HG03571 (cell line): Measurements from ENCODE around the gene TIMP1.

Experiments used
- ATAC-seq: cut with Tn5 transposase; IDR thresholded peaks from one replicate; pipeline ENCODE4 v1.9.1; 2021; ENCODE audit not compliant: unreplicated experiment

The TIMP1 gene

GRCh38 chrX:47581731-47582647, at the start of gene TIMP1:
TIMP1 (plus strand) TSS chrX:47582436; CDS start chrX:47583416, 980 bp downstream.
- peak; percentile 85 for ATAC-seq

DNA sequence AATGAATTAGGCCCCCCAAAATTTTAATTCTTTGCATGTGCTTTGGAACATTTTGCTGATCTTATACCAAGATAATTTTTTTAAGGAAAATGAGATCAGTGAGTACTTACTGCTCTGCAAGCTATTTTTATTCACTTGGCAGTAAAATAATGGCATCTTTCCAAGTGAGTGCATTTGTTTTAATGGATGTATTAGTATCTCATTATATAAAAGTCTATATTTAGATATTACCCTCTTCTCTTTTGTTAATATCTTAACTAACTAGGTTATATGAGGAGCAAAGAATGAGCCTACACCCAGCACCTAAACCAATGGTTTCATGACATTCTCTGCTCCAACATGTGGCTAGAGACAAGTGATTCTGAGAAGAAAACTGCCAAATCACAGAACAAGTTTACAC, 42.4 kb upstream of the TIMP1 start:
- no peak for ATAC-seq

- no peak for ATAC-seq
Observed at GRCh38 chrX:47540754-47541538, 41.3 kb upstream of the TIMP1 start.

DNA sequence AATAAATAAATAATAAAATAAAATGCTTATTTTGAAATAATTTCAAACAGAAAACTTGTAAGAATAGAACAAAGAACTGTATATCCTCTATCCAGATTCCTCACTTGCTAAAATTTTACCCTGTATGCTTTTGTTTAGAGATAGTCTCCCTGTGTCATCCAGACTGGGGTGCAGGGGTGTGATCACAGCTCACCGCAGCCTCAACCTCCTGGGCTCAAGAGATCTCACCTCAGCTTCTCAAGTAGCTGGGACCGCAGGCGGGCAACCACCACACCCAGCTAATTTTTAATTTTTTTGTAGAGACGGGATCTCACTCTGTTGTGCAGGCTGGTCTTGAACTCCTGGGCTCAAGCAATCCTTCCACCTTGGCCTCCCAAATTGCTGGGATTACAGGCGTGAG, 38.7 kb upstream of the TIMP1 start:
- ATAC-seq, result no peak

DNA sequence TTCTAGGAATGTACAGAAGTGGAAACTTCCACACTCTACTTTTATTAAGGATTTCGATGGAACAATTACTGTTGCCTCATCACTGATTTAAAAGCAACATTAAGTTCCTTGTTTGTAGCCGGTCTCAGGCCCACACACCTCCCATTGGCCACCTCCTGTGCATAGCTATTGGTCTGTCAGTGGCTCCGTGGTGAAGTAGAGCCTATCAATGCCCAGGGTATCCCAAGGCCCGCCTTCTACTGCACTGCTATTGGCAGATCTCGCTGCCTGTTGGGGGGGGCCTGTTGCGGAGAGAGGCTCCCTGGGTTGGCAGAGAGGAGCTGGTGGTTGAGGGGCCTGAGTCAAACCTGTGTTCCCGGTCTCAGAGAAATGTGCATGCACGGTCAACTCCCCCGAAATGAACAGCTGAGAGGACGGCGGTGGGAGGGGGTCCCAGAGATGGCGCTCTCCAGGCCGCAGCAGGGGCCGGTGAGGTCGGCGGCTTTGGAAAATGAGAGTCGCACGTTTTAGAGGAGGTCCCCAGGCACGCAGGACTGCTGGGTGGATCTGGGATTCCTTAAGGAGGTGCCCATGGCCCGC, 26.1 kb upstream of the TIMP1 start:
- peak; percentile 76 for ATAC-seq

GRCh38 chrX:47558436-47558835, 23.8 kb upstream of the TIMP1 start:
- ATAC-seq, result no peak

DNA sequence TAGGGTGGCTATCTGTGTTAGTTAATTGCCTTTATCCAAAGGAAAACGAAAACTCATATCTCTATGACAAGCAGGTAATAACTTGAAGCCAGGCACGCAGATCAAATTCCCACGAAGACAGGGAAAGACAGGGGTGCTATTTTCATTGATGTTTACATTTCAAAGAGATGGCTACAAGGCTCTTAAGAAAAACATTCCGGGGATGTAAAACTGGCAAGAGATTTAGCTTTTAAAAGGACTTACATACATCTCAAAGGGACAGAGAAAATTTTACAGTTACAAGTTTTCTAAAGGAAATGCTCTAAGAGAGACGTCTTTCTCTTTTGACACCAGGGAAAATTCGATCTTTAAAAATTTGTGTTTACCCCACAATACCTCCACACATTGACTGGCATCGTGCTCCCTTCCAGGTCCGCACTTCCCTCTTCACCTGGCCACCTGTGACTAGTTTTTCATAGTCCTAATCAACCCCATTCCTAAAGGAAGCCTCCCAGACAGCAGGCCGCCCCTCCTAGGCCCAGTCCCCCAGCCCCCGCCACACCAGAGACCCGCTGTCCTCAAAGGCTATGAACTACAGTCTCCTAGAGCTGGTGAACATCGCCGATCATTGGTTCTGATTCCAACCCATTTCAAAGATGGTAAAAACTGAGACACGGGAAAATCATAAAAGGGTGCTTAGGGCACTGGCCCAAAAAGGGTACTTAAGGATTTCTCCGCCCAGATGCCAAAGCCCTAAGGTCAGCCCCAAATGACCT, 21.9 kb upstream of the TIMP1 start:
- no peak for ATAC-seq

DNA sequence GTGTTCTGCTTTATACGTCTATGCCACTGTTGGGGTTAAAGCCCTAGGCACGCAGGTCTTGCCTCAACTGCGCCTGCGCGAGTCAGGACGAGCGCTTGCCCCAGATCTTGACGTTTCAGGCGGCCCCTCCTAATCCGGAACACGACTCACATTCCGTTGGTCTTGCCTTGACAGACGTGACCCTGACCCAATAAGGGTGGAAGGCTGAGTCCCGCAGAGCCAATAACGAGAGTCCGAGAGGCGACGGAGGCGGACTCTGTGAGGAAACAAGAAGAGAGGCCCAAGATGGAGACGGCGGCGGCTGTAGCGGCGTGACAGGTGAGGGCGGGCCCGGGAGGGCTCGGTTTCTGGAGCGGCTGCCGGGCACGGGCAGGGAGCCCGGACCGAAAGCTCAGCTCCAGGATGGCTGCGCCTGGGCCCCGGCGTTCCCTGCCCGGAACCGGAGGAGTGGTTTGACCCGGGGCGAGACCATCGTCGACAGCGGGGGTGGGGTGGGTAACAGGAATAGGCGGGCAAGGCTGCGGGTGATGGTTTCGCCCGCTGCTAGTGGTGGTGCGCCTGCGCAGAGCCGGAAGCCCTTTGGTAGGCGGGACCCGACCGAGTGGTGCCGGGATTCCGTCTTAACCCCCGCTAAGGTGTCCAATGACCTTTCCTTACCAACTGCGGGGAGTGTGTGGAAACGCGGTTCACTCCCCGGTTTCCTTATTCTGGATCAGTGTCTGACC, 21.1 kb upstream of the TIMP1 start, which contains the start of gene ARAF:
Gene ARAF (plus strand): TSS at position 272 of the 725 bp plus-strand sequence. CDS start 1,763 bp downstream, outside the sequence.
- peak; percentile 85 for ATAC-seq

DNA sequence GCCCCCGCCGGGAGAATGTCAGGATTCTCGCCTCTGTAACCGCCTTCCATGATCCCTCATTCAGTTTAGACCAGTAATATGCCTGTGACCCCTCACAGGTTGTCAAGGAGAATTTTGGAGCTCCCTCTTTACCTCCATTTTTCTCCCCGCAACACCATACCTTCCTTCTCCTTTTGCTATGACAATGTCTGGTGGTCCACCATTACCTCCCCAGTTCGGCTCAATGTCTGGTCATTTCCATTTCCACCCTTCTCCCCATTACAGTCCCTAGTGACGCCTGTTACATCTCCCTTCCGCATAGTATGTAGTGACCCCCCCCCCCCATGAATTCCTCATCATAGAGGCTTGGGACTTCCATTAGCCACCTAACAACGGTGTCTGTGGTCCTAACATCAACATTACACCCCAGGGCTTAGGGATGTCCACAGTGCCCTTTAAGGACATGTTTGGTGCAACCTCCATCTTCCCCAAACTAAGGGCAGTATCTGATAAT, 20.5 kb upstream of the TIMP1 start:
- no peak for ATAC-seq

- ATAC-seq, result no peak
Observed at GRCh38 chrX:47562615-47563243, 19.5 kb upstream of the TIMP1 start.

GRCh38 chrX:47563801-47564315, 18.4 kb upstream of the TIMP1 start:
- no peak for ATAC-seq

DNA sequence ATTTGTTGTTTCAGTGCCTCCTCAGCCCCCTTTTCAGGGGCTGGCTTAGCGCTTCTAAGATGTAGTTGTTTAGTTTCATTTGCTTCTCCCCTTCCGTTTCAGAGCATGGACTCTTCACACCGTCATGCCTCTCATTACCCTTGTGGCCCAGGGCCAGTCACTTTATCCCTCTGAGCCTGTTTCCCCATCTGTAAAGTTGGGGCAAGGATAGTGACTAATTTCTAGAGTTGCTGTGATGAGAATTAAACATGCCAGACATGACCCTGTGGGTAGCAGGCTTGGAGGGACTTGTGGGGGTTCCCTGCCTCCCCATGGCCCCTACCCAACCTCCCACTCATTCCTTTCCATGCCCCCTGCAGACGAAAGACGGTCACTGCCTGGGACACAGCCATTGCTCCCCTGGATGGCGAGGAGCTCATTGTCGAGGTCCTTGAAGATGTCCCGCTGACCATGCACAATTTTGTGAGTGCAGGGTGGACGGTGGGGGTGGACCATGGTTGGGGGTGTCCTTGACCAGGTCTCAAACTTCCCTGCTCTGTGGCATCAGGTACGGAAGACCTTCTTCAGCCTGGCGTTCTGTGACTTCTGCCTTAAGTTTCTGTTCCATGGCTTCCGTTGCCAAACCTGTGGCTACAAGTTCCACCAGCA, 17.7 kb upstream of the TIMP1 start:
- ATAC-seq, result no peak

DNA sequence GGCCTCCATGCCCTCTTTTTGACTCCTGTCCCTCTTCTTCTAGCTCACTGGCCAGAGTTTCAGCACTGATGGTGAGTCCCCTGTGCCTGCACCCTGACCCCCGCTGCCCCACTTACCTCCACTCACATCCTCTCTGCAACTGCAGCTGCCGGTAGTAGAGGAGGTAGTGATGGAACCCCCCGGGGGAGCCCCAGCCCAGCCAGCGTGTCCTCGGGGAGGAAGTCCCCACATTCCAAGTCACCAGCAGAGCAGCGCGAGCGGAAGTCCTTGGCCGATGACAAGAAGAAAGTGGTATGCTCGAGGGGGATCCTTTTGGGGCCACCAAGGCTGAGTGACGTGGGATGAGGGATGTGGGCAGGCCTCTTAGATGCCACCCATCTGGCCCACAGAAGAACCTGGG, 15.4 kb upstream of the TIMP1 start:
- no peak for ATAC-seq

DNA sequence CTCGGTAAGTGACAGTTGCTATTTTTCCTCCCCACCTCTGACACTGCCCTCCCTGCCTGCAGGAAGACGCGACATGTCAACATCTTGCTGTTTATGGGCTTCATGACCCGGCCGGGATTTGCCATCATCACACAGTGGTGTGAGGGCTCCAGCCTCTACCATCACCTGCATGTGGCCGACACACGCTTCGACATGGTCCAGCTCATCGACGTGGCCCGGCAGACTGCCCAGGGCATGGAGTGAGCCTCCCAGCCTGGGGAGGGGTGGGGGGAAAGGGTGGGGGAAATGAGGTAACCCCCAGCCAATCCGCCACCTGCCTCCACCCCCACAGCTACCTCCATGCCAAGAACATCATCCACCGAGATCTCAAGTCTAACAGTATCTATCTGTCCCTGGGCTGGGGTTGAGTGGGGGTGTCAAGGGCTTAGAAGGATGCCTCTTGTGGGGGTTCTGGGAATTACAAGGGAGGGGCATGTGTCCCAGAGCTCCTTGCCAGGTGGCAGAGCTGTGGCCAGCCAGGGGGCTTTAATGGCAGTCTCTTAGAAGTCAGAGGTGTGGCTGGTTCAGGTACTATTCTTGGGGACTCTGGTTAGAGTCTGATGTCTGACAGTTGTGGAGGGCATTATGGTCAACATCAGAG, 13.5 kb upstream of the TIMP1 start:
- no peak for ATAC-seq

DNA sequence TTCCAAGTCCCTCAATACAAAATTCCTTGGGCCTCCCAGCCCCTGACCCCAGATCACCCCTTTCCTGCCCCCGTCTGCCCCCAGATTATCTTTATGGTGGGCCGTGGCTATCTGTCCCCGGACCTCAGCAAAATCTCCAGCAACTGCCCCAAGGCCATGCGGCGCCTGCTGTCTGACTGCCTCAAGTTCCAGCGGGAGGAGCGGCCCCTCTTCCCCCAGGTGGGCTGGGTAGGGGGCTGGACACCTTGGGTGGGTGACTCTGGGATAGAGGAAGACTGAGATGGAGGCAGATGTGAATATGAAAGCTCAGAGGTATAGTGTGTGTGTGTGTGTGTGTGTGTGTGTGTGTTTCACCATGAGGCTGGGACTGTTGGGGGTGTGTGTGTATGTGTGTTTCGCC, 11.4 kb upstream of the TIMP1 start:
- no peak for ATAC-seq

- ATAC-seq, result no peak
Observed at GRCh38 chrX:47571215-47571614, 11.0 kb upstream of the TIMP1 start.

DNA sequence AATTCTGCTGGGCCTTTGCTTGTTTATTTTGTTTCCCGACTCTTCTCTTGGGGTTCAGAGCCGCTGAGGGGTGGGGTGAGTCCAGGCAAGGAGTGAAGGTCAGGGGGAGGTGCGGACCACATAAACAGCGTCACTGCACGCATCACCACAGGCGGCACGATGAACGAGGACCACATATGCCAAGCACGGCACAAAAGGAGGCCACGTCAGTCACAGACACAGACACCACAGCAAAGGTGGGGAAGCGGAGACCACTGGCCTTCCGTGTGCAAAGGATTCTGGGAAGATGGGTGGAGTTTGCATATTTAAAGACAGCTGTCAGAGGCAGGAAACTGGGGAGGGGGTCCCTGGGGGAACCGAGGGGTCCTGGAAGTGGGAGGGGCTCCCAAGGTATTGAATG, 10.3 kb upstream of the TIMP1 start:
- ATAC-seq, result no peak

DNA sequence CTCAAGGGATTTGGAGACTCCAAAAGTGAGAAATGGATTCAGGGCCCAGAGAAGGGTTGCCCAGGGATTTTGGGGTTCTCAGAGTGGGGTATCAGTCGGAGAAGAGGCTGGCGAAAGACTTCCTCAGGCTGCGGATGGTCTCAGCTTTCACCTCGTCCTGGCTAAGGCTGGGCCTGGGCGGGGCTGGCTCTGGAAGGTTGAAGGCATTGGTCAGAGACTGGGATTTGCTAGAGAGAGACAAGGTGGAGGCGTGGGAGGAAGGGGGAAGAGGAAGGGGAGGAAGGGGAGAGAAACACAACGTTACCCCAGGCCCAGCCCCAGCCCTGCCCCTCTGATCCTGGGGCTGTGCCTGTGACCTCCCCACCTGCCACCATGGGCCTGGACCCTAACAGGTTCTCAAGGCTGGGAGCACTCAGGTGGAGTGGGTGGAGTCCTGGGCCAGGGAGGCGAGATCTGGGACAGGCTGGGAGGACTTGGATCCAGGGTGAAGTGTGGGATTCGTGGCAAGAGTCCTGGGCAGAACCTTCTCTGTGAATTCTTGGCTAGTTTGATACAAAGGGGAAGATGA, 9.4 kb upstream of the TIMP1 start:
- ATAC-seq, result no peak
